NCI-H187 treated with DMSO at 0.1 percent for 48 hours (cell line): Measurements from ENCODE around the gene RALGAPB.
"Not testable (repeated sequence)": the region's sequence is repeated elsewhere in the genome, so short reads cannot be mapped to it uniquely, and the experiment has no call there.

Source experiments
- DNase-seq: peaks from one replicate; lab custom pipeline; 2025; lab: John Stamatoyannopoulos, UW

The RALGAPB gene

GRCh38 chr20:38497246-38497935, 24.7 kb downstream of the RALGAPB start:
- no peak for DNase-seq

GRCh38 chr20:38498909-38499308, 26.3 kb downstream of the RALGAPB start:
- DNase-seq: no peak

GRCh38 chr20:38499366-38499765, 26.7 kb downstream of the RALGAPB start:
- no peak for DNase-seq

GRCh38 chr20:38501858-38502436, 29.3 kb downstream of the RALGAPB start:
- no peak for DNase-seq

GRCh38 chr20:38504368-38505090, 31.9 kb downstream of the RALGAPB start:
- DNase-seq: no peak

- DNase-seq: no peak
Measured at GRCh38 chr20:38505091-38505455, 32.4 kb downstream of the RALGAPB start.

- not testable (repeated sequence) for DNase-seq
Measured at GRCh38 chr20:38511726-38512125, 39.1 kb downstream of the RALGAPB start.

- DNase-seq: no peak
Measured at GRCh38 chr20:38514185-38514584, 41.5 kb downstream of the RALGAPB start.

GRCh38 chr20:38514947-38515346, 42.3 kb downstream of the RALGAPB start:
- DNase-seq: no peak

- no peak for DNase-seq
Measured at GRCh38 chr20:38515631-38516030, 43.0 kb downstream of the RALGAPB start.

- DNase-seq: no peak
Measured at GRCh38 chr20:38519426-38519825, 46.8 kb downstream of the RALGAPB start.

GRCh38 chr20:38520261-38520660, 47.6 kb downstream of the RALGAPB start:
- DNase-seq: no peak

- DNase-seq: no peak
Measured at GRCh38 chr20:38523697-38524096, 51.1 kb downstream of the RALGAPB start.

GRCh38 chr20:38528167-38528566, 55.5 kb downstream of the RALGAPB start:
- DNase-seq: no peak

GRCh38 chr20:38531021-38531420, 58.4 kb downstream of the RALGAPB start:
- DNase-seq: no peak

GRCh38 chr20:38534756-38535155, 62.1 kb downstream of the RALGAPB start:
- DNase-seq: no peak

- no peak for DNase-seq
Measured at GRCh38 chr20:38536310-38536709, 63.7 kb downstream of the RALGAPB start.

GRCh38 chr20:38537176-38537575, 64.5 kb downstream of the RALGAPB start:
- no peak for DNase-seq

- no peak for DNase-seq
Measured at GRCh38 chr20:38538789-38539188, 66.1 kb downstream of the RALGAPB start.

GRCh38 chr20:38543014-38543906, 70.6 kb downstream of the RALGAPB start:
- no peak for DNase-seq

- DNase-seq: no peak
Measured at GRCh38 chr20:38545771-38546170, 73.1 kb downstream of the RALGAPB start.
